HT1080 (cell line): ENCODE measurements around the gene ARFGEF3. TPM values are rescaled to one million over a fixed set of nuclear protein-coding genes. Genes with fewer than 3 reads are reported as not detected.
A peak's percentile ranks its signal among the peaks of the same experiment; 100 is the strongest.
"Not testable (repeated sequence)": the region's sequence is repeated elsewhere in the genome, so short reads cannot be mapped to it uniquely, and the experiment has no call there.

Experiments
- DNase-seq: peaks from one replicate; pipeline ENCODE4 v3.0.0-alpha.2; 2015; ENCODE audit warnings: low read depth
- total RNA-seq: library from RNA; depleted of rRNA; stranded (reverse); fragments of >200 nt; shearing (Covaris generic); gene quantifications from 2 replicates; pipeline ENCODE4 v1.2.3, GENCODE V29; 2014

ARFGEF3 gene
- total RNA-seq, 1 experiment from 2014 or later: 4.5 TPM

GRCh38 chr6:138212530-138212929, 50.8 kb downstream of the ARFGEF3 start:
- DNase-seq: not testable (repeated sequence)

GRCh38 chr6:138215093-138215782, 53.5 kb downstream of the ARFGEF3 start:
- DNase-seq: no peak

- no peak for DNase-seq
These were observed 56.7 kb downstream of the ARFGEF3 start, which contains the start of gene PBOV1 for GRCh38 chr6:138218449-138218848. PBOV1 (minus strand) TSS chr6:138218491; CDS start chr6:138218395, 96 bp downstream.

- no peak for DNase-seq
These were observed 57.7 kb downstream of the ARFGEF3 start for GRCh38 chr6:138219398-138219797.

GRCh38 chr6:138219901-138220300, 58.2 kb downstream of the ARFGEF3 start:
- DNase-seq: no peak

- DNase-seq: no peak
These were observed 61.3 kb downstream of the ARFGEF3 start for GRCh38 chr6:138222901-138223546.

GRCh38 chr6:138225953-138226352, 64.2 kb downstream of the ARFGEF3 start:
- no peak for DNase-seq

GRCh38 chr6:138226700-138227315, 65.1 kb downstream of the ARFGEF3 start:
- no peak for DNase-seq

- no peak for DNase-seq
These were observed 65.6 kb downstream of the ARFGEF3 start for GRCh38 chr6:138227316-138227781.

GRCh38 chr6:138229072-138229471, 67.3 kb downstream of the ARFGEF3 start:
- DNase-seq: no peak

- no peak for DNase-seq
These were observed 68.0 kb downstream of the ARFGEF3 start for GRCh38 chr6:138229663-138230179.

GRCh38 chr6:138230221-138230620, 68.5 kb downstream of the ARFGEF3 start:
- DNase-seq: no peak

- no peak for DNase-seq
These were observed 69.1 kb downstream of the ARFGEF3 start for GRCh38 chr6:138230759-138231380.

GRCh38 chr6:138231381-138231886, 69.7 kb downstream of the ARFGEF3 start:
- peak; percentile 4 for DNase-seq

- DNase-seq: no peak
These were observed 72.6 kb downstream of the ARFGEF3 start for GRCh38 chr6:138234363-138234762.

GRCh38 chr6:138235205-138235604, 73.5 kb downstream of the ARFGEF3 start:
- DNase-seq: no peak

GRCh38 chr6:138235693-138236092, 74.0 kb downstream of the ARFGEF3 start:
- no peak for DNase-seq

GRCh38 chr6:138237463-138237862, 75.7 kb downstream of the ARFGEF3 start:
- no peak for DNase-seq

- DNase-seq: no peak
These were observed 76.6 kb downstream of the ARFGEF3 start for GRCh38 chr6:138238368-138238767.

- no peak for DNase-seq
These were observed 78.0 kb downstream of the ARFGEF3 start for GRCh38 chr6:138239774-138240173.

GRCh38 chr6:138240476-138241245, 78.9 kb downstream of the ARFGEF3 start:
- DNase-seq: peak; percentile 81
